OCI-LY1 (cell line): ENCODE data around the gene PSPH.
"Not testable (repeated sequence)": the region's sequence is repeated elsewhere in the genome, so short reads cannot be mapped to it uniquely, and the experiment has no call there.

Experiments
- H2AFZ ChIP-seq: fragments of 200-600 bp; sonication (generic), shearing (Covaris generic); 2 replicates; pipeline ENCODE4 v1.6.0; 2014; ENCODE audit warnings: antibody characterized with exemption, mild to moderate bottlenecking, low read length
- H3F3A ChIP-seq: fragments of 200-600 bp; sonication (generic), shearing (Covaris generic); 2 replicates; pipeline ENCODE4 v1.6.0; 2014; ENCODE audit warnings: mild to moderate bottlenecking, antibody characterized with exemption, low read length, moderate library complexity; ENCODE audit not compliant: insufficient read depth
- H3K27ac ChIP-seq: fragments of 200-600 bp; sonication (generic); 2 replicates; pipeline ENCODE4 v1.5.1; 2014; ENCODE audit warnings: low read length, mixed run types, mild to moderate bottlenecking, low read depth; ENCODE audit not compliant: poor library complexity, severe bottlenecking
- H3K27me3 ChIP-seq: fragments of 200-600 bp; sonication (generic); 2 replicates; pipeline ENCODE4 v1.6.0; 2014; ENCODE audit warnings: antibody characterized with exemption, mild to moderate bottlenecking, low read length, moderate library complexity; ENCODE audit not compliant: insufficient read depth
- H3K36me3 ChIP-seq: fragments of 200-600 bp; sonication (generic); 2 replicates; pipeline ENCODE4 v1.6.1; 2014; ENCODE audit warnings: mild to moderate bottlenecking, antibody characterized with exemption, low read length, moderate library complexity, mixed read lengths; ENCODE audit not compliant: insufficient read depth
- H3K4me1 ChIP-seq: fragments of 200-600 bp; sonication (generic); 2 replicates; pipeline ENCODE4 v1.5.1; 2014; ENCODE audit warnings: mild to moderate bottlenecking, low read length, moderate library complexity; ENCODE audit not compliant: insufficient read depth, severe bottlenecking
- H3K4me2 ChIP-seq: fragments of 200-600 bp; sonication (generic), shearing (Covaris generic); 2 replicates; pipeline ENCODE4 v1.6.1; 2014; ENCODE audit warnings: low read length
- H3K4me3 ChIP-seq: fragments of 200-600 bp; sonication (generic); 2 replicates; pipeline ENCODE4 v1.5.1; 2014; ENCODE audit warnings: low read length, low read depth, mild to moderate bottlenecking, mixed read lengths; ENCODE audit not compliant: poor library complexity, severe bottlenecking
- H3K79me2 ChIP-seq: fragments of 200-600 bp; shearing (Covaris generic); 2 replicates; pipeline ENCODE4 v1.6.1; 2016; ENCODE audit warnings: mixed run types, low read length, mixed read lengths; ENCODE audit not compliant: insufficient read depth
- H3K9ac ChIP-seq: fragments of 200-600 bp; sonication (generic), shearing (Covaris generic); 2 replicates; pipeline ENCODE4 v1.6.1; 2014; ENCODE audit warnings: mild to moderate bottlenecking, low read length, mixed read lengths
- H3K9me2 ChIP-seq: fragments of 200-600 bp; sonication (generic), shearing (Covaris generic); 2 replicates; pipeline ENCODE4 v1.6.1; 2014; ENCODE audit warnings: low read depth, mild to moderate bottlenecking, low read length, mixed read lengths
- H3K9me3 ChIP-seq: fragments of 200-600 bp; shearing (Covaris generic); 2 replicates; pipeline ENCODE4 v1.6.1; 2014; ENCODE audit warnings: low read length, mixed read lengths
- H4K20me1 ChIP-seq: fragments of 200-600 bp; sonication (generic), shearing (Covaris generic); 2 replicates; pipeline ENCODE4 v1.6.0; 2016; ENCODE audit warnings: mild to moderate bottlenecking, low read length; ENCODE audit not compliant: insufficient read depth
- CTCF ChIP-seq: fragments of 200-600 bp; sonication (generic), shearing (Covaris generic); IDR thresholded peaks from 2 replicates; pipeline ENCODE4 v1.5.1; 2017; ENCODE audit warnings: mild to moderate bottlenecking, antibody characterized with exemption, low read length, moderate library complexity, mixed read lengths
- EZH2 ChIP-seq: fragments of 200-600 bp; sonication (generic), shearing (Covaris generic); IDR thresholded peaks from 2 replicates; pipeline ENCODE4 v1.8.0; 2017; ENCODE audit warnings: borderline replicate concordance, mixed run types, mild to moderate bottlenecking, antibody characterized with exemption, low read length, moderate library complexity, mixed read lengths

The PSPH gene

GRCh38 chr7:56023500-56023899 is 27.7 kb downstream of the PSPH start:
- Histone ChIP-seq H3K4me3 (no peak overlapping the region), H3K9me3 (no peaks in the 10 kb centered on the region), H4K20me1 (no peaks in the 10 kb centered on the region), H2AFZ (no peak overlapping the region), H3K9me2 (no peaks in the 10 kb centered on the region), H3K27me3 (no peaks in the 10 kb centered on the region), H3K9ac (no peak overlapping the region), H3K27ac (no peak overlapping the region), H3K36me3 (peaks cover 58% of the 10 kb centered on the region), H3K4me1 (no peaks in the 10 kb centered on the region), H3K4me2 (no peak overlapping the region), H3K79me2 (no peaks in the 10 kb centered on the region), H3F3A (no peaks in the 10 kb centered on the region)
- TF ChIP-seq CTCF (no peak), EZH2 (no peak)

GRCh38 chr7:56019501-56019900 is 31.7 kb downstream of the PSPH start:
- no peaks in the 10 kb centered on the region for H3K79me2 ChIP-seq
- no peak overlapping the region for H3K4me2 ChIP-seq
- TF ChIP-seq EZH2 (no peak), CTCF (no peak)
- H3K9ac ChIP-seq, result no peak overlapping the region
- peaks cover 46% of the 10 kb centered on the region for H3K36me3 ChIP-seq
- H3K27me3 ChIP-seq, result no peaks in the 10 kb centered on the region
- H3K4me3 ChIP-seq, result no peak overlapping the region
- no peaks in the 10 kb centered on the region for H4K20me1 ChIP-seq
- H3K9me3 ChIP-seq, result no peaks in the 10 kb centered on the region
- H3K4me1 ChIP-seq, result no peaks in the 10 kb centered on the region
- no peak overlapping the region for H3K27ac ChIP-seq
- no peaks in the 10 kb centered on the region for H3F3A ChIP-seq
- H2AFZ ChIP-seq, result no peak overlapping the region
- no peaks in the 10 kb centered on the region for H3K9me2 ChIP-seq

- H3K9me2 ChIP-seq, H3K9me3 ChIP-seq, H2AFZ ChIP-seq, H3K4me1 ChIP-seq, H3K4me2 ChIP-seq, H3K79me2 ChIP-seq, H3F3A ChIP-seq, H4K20me1 ChIP-seq, H3K4me3 ChIP-seq, H3K9ac ChIP-seq, H3K27ac ChIP-seq, H3K27me3 ChIP-seq: not testable (repeated sequence)
- peaks cover 62% of the 10 kb centered on the region for H3K36me3 ChIP-seq
Observed at GRCh38 chr7:56017015-56017414, 34.2 kb downstream of the PSPH start.

GRCh38 chr7:56009695-56010094 is 41.5 kb downstream of the PSPH start:
- Histone ChIP-seq H3K4me1 (peaks cover 12% of the 10 kb centered on the region), H3K9me2 (no peaks in the 10 kb centered on the region), H3K79me2 (no peaks in the 10 kb centered on the region), H4K20me1 (no peaks in the 10 kb centered on the region), H3K9ac (no peak overlapping the region), H3K9me3 (no peaks in the 10 kb centered on the region), H3K4me3 (no peak overlapping the region), H3K27ac (no peak overlapping the region), H3F3A (no peaks in the 10 kb centered on the region), H2AFZ (no peak overlapping the region), H3K27me3 (no peaks in the 10 kb centered on the region), H3K4me2 (no peak overlapping the region), H3K36me3 (peaks cover 36% of the 10 kb centered on the region)
- TF ChIP-seq EZH2, result no peak
- no peak for TF ChIP-seq CTCF
